H9 (cell line): ENCODE results near the gene LAMB4. TPM values are rescaled to one million over a fixed set of nuclear protein-coding genes. Genes with fewer than 3 reads are reported as not detected.
A peak's percentile ranks its signal among the peaks of the same experiment; 100 is the strongest.

Experiments used
- DNase-seq: peaks from one replicate; pipeline ENCODE4 v3.0.0-alpha.2; 2017
- H2AFZ ChIP-seq: one replicate; pipeline ENCODE4 v1.6.1; 2013; ENCODE audit warnings: mild to moderate bottlenecking, low read length, control low read depth, moderate library complexity
- H2AK5ac ChIP-seq: 2 replicates; pipeline ENCODE4 v1.6.1; 2013; ENCODE audit warnings: low read length, control low read depth, mixed read lengths; ENCODE audit not compliant: insufficient read length
- H2BK120ac ChIP-seq: one replicate; pipeline ENCODE4 v1.6.1; 2013; ENCODE audit warnings: low read depth, mild to moderate bottlenecking, low read length, control low read depth, inconsistent platforms; ENCODE audit not compliant: poor library complexity, severe bottlenecking
- H2BK12ac ChIP-seq: 2 replicates; pipeline ENCODE4 v1.6.1; 2013; ENCODE audit warnings: low read length, control low read depth, mixed read lengths, low read depth; ENCODE audit not compliant: insufficient read length
- H2BK15ac ChIP-seq: 2 replicates; pipeline ENCODE4 v1.6.1; 2013; ENCODE audit warnings: low read depth, low read length, control low read depth
- H2BK20ac ChIP-seq: one replicate; pipeline ENCODE4 v1.6.1; 2013; ENCODE audit warnings: low read depth, mild to moderate bottlenecking, low read length, control low read depth, inconsistent platforms; ENCODE audit not compliant: poor library complexity, severe bottlenecking
- H2BK5ac ChIP-seq: 2 replicates; pipeline ENCODE4 v1.6.1; 2013; ENCODE audit warnings: low read length, control low read depth, mixed read lengths; ENCODE audit not compliant: insufficient read length
- H3K14ac ChIP-seq: 2 replicates; pipeline ENCODE4 v1.6.1; 2013; ENCODE audit warnings: low read length, control low read depth; ENCODE audit not compliant: insufficient read depth
- H3K18ac ChIP-seq: 2 replicates; pipeline ENCODE4 v1.6.1; 2013; ENCODE audit warnings: low read depth, mild to moderate bottlenecking, mixed read lengths, low read length, control low read depth; ENCODE audit not compliant: insufficient read length
- H3K23ac ChIP-seq: 2 replicates; pipeline ENCODE4 v1.6.1; 2013; ENCODE audit warnings: low read length, control low read depth, mixed read lengths, low read depth; ENCODE audit not compliant: insufficient read length
- H3K23me2 ChIP-seq: 2 replicates; pipeline ENCODE4 v1.6.1; 2013; ENCODE audit warnings: low read depth, mild to moderate bottlenecking, mixed read lengths, low read length, control low read depth; ENCODE audit not compliant: insufficient read length, poor library complexity, severe bottlenecking
- H3K27ac ChIP-seq: 2 replicates; pipeline ENCODE4 v1.5.1; 2013; ENCODE audit warnings: low read length, control low read depth, mixed read lengths, low read depth; ENCODE audit not compliant: insufficient read length
- H3K27me3 ChIP-seq: 2 replicates; pipeline ENCODE4 v1.6.1; 2013; ENCODE audit warnings: low read length, control low read depth, inconsistent platforms; ENCODE audit not compliant: insufficient read depth
- H3K4ac ChIP-seq: 2 replicates; pipeline ENCODE4 v1.6.1; 2013; ENCODE audit warnings: low read depth, mild to moderate bottlenecking, control low read depth, inconsistent platforms, low read length, moderate library complexity
- H3K4me1 ChIP-seq: 2 replicates; pipeline ENCODE4 v1.6.1; 2013; ENCODE audit warnings: low read length, control low read depth, inconsistent platforms; ENCODE audit not compliant: insufficient read depth
- H3K4me2 ChIP-seq: 2 replicates; pipeline ENCODE4 v1.6.1; 2013; ENCODE audit warnings: low read length, control low read depth, mixed read lengths; ENCODE audit not compliant: insufficient read length, insufficient read depth
- H3K56ac ChIP-seq: 2 replicates; pipeline ENCODE4 v1.6.1; 2013; ENCODE audit warnings: low read depth, mild to moderate bottlenecking, mixed read lengths, low read length, control low read depth; ENCODE audit not compliant: insufficient read length
- H3K79me1 ChIP-seq: 2 replicates; pipeline ENCODE4 v1.6.1; 2013; ENCODE audit warnings: low read depth, mild to moderate bottlenecking, moderate library complexity, low read length, control low read depth, inconsistent platforms; ENCODE audit not compliant: insufficient read depth, poor library complexity, severe bottlenecking
- H3K79me2 ChIP-seq: 2 replicates; pipeline ENCODE4 v1.6.1; 2013; ENCODE audit warnings: low read length, control low read depth, inconsistent platforms; ENCODE audit not compliant: insufficient read depth
- H3K9ac ChIP-seq: 2 replicates; pipeline ENCODE4 v1.6.1; 2013; ENCODE audit warnings: low read length, control low read depth, mixed read lengths; ENCODE audit not compliant: insufficient read length; ENCODE audit errors: extremely low read depth
- H3K9me3 ChIP-seq: one replicate; pipeline ENCODE4 v1.6.1; 2013; ENCODE audit warnings: low read depth, low read length, inconsistent platforms; ENCODE audit not compliant: control insufficient read depth
- H3T11ph ChIP-seq: one replicate; pipeline ENCODE4 v1.6.1; 2013; ENCODE audit warnings: mild to moderate bottlenecking, low read length, control low read depth, inconsistent platforms
- H4K20me1 ChIP-seq: one replicate; pipeline ENCODE4 v1.6.1; 2013; ENCODE audit not compliant: control insufficient read depth, insufficient read length, insufficient read depth
- H4K5ac ChIP-seq: 2 replicates; pipeline ENCODE4 v1.6.1; 2013; ENCODE audit warnings: low read depth, mild to moderate bottlenecking, mixed read lengths, low read length, control low read depth; ENCODE audit not compliant: insufficient read length
- H4K8ac ChIP-seq: replicated peaks from 2 replicates; pipeline ENCODE4 v1.6.1; 2013; ENCODE audit warnings: low read length, control low read depth, mixed read lengths, low read depth; ENCODE audit not compliant: insufficient read length
- H4K91ac ChIP-seq: 2 replicates; pipeline ENCODE4 v1.6.1; 2013; ENCODE audit warnings: low read depth, mild to moderate bottlenecking, moderate library complexity, mixed read lengths, low read length, control low read depth; ENCODE audit not compliant: insufficient read length
- H3K27ac Mint-ChIP-seq, 3 experiments: 2 replicates in 2 of 3; 3 replicates in 1 of 3; pipeline ENCODE4 v1.8.0; 2020 to 2021; ENCODE audit warnings: mixed read lengths in 3 of 3, mild to moderate bottlenecking in 1 of 3, moderate library complexity in 1 of 3
- H3K27me3 Mint-ChIP-seq: 2 replicates; pipeline ENCODE4 v1.8.0; 2021; ENCODE audit warnings: low read depth, mild to moderate bottlenecking, moderate library complexity, mixed read lengths
- H3K36me3 Mint-ChIP-seq, 3 experiments: 2 replicates in 2 of 3; 3 replicates in 1 of 3; pipeline ENCODE4 v1.8.0; 2020 to 2021; ENCODE audit warnings: low read depth in 3 of 3, mixed read lengths in 3 of 3; ENCODE audit not compliant: insufficient read depth in 1 of 3
- H3K4me1 Mint-ChIP-seq, 2 experiments: 2 replicates each; pipeline ENCODE4 v1.8.0; 2020; ENCODE audit warnings: mixed read lengths in 2 of 2
- H3K4me3 Mint-ChIP-seq, 2 experiments: 2 replicates in 1 of 2; 3 replicates in 1 of 2; pipeline ENCODE4 v1.8.0; 2020 to 2021; ENCODE audit warnings: mild to moderate bottlenecking in 2 of 2, mixed read lengths in 2 of 2, moderate library complexity in 1 of 2
- H3K9me3 Mint-ChIP-seq, 2 experiments: 2 replicates in 1 of 2; 3 replicates in 1 of 2; pipeline ENCODE4 v1.8.0; 2020; ENCODE audit warnings: mild to moderate bottlenecking in 2 of 2, mixed read lengths in 2 of 2, moderate library complexity in 1 of 2
- CTCF ChIP-seq: fragments of 200-600 bp; sonication (generic); conservative IDR thresholded peaks from 3 replicates; pipeline ENCODE4 v1.8.0; 2021; ENCODE audit warnings: antibody characterized with exemption, mild to moderate bottlenecking
- WGBS: extraction: QIAGEN DNeasy Blood & Tissue Kit; methylation state at CpG from one replicate; pipeline ENCODE4 v1.1.7; 2013; ENCODE audit warnings: missing lambda C conversion rate, low lambda C conversion rate, mixed read lengths; ENCODE audit not compliant: insufficient read length; ENCODE audit errors: extremely low coverage; 5-methylcytosine and 5-hydroxymethylcytosine counted together
- total RNA-seq: library from RNA; stranded (reverse); gene quantifications from 2 replicates; pipeline ENCODE4 v1.2.1, GENCODE V29; 2021

Gene LAMB4
- total RNA-seq, 1 experiment from 2014 or later = not detected

GRCh38 chr7:108132551-108133265 is 2.5 kb upstream of the LAMB4 start:
- H3K23me2 ChIP-seq = no peaks in the 10 kb centered on the region
- no peaks in the 10 kb centered on the region for H3K79me1 ChIP-seq
- peaks cover 3 to 4% of the 10 kb centered on the region in 2 experiments; a peak in 3 of 5 replicates for H3K9me3 Mint-ChIP-seq
- H3K4me1 Mint-ChIP-seq = peaks cover 5 to 9% of the 10 kb centered on the region in 2 experiments
- no peak overlapping the region for H2AFZ ChIP-seq
- no peak overlapping the region for H3K27ac ChIP-seq
- H2AK5ac ChIP-seq = no peak overlapping the region
- H2BK120ac ChIP-seq = no peak overlapping the region
- WGBS = no CpG with 5 or more reads among the region's 13 CpGs
- H3K79me2 ChIP-seq = no peaks in the 10 kb centered on the region
- no peak overlapping the region for H2BK5ac ChIP-seq
- H2BK20ac ChIP-seq = no peak overlapping the region
- no peak overlapping the region for H3K23ac ChIP-seq
- no peak overlapping the region for H3K14ac ChIP-seq
- no peaks in the 10 kb centered on the region for H3K9me3 ChIP-seq
- no peak overlapping the region for H2BK15ac ChIP-seq
- no peak overlapping the region for H3T11ph ChIP-seq
- no peak overlapping the region for H3K56ac ChIP-seq
- no peak overlapping the region for H4K8ac ChIP-seq
- peak; percentile 38 for DNase-seq
- H3K4me2 ChIP-seq = no peak overlapping the region
- no peak overlapping the region for H4K91ac ChIP-seq
- no peak overlapping the region for H2BK12ac ChIP-seq
- H3K4me3 Mint-ChIP-seq = no peak overlapping the region
- H3K27ac Mint-ChIP-seq = 0 out of 7 replicates have a peak overlapping the region, but pooled peaks of 2 of the 3 experiments have one; percentile 4 to 24
- no peak overlapping the region for H3K9ac ChIP-seq
- no peak overlapping the region for H4K5ac ChIP-seq
- H3K18ac ChIP-seq = no peak overlapping the region
- peaks cover 1% of the 10 kb centered on the region; the same call in 1 of the 2 replicates for H3K27me3 Mint-ChIP-seq
- H3K27me3 ChIP-seq = no peaks in the 10 kb centered on the region
- H3K4me1 ChIP-seq = no peaks in the 10 kb centered on the region
- no peak for TF ChIP-seq CTCF
- no peaks in the 10 kb centered on the region for H3K36me3 Mint-ChIP-seq
- H3K4ac ChIP-seq = no peak overlapping the region
- no peaks in the 10 kb centered on the region for H4K20me1 ChIP-seq
